Kidney (tissue), 14 donors: Measurements from ENCODE around the gene MARCHF2. TPM values are rescaled to one million over a fixed set of nuclear protein-coding genes. Genes with fewer than 3 reads are reported as not detected.
"Not testable (repeated sequence)": the region's sequence is repeated elsewhere in the genome, so short reads cannot be mapped to it uniquely, and the experiment has no call there.

Source experiments
- DNase-seq, 5 donors: peaks; one replicate each; pipeline ENCODE4 v3.0.0-alpha.2; 2013 to 2020
- FAIRE-seq: peaks from 2 replicates; lab custom pipeline; 2012; peaks lifted over from hg19 to GRCh38; lab: Jason Lieb, UNC
- H3K27ac ChIP-seq, 2 donors: one replicate each; pipeline ENCODE4 v1.7.0; 2013; ENCODE audit warnings: low read depth in 2 of 2, low read length in 2 of 2, inconsistent platforms in 1 of 2
- H3K27me3 ChIP-seq: one replicate; pipeline ENCODE4 v1.7.1; 2013; ENCODE audit warnings: low read length, inconsistent platforms; ENCODE audit not compliant: control insufficient read depth, insufficient read depth
- H3K36me3 ChIP-seq, 3 donors: one replicate each; pipeline versions ENCODE4 v1.7.0 to v1.7.1; 2013; ENCODE audit warnings: low read length in 3 of 3, control low read depth in 1 of 3, inconsistent platforms in 1 of 3; ENCODE audit not compliant: insufficient read depth in 3 of 3, control insufficient read depth in 2 of 3
- H3K4me1 ChIP-seq, 3 donors: one replicate each; pipeline versions ENCODE4 v1.7.0 to v1.7.1; 2013; ENCODE audit warnings: low read length in 3 of 3, inconsistent platforms in 1 of 3, low read depth in 1 of 3; ENCODE audit not compliant: control insufficient read depth in 2 of 3, insufficient read depth in 2 of 3
- H3K4me3 ChIP-seq, 3 donors: one replicate each; pipeline versions ENCODE4 v1.7.0 to v1.8.1; 2013; ENCODE audit warnings: low read length in 3 of 3, control low read depth in 1 of 3, inconsistent platforms in 1 of 3
- H3K9ac ChIP-seq, 3 donors: one replicate each; pipeline versions ENCODE4 v1.7.0 to v1.7.1; 2013; ENCODE audit warnings: low read length in 3 of 3, control low read depth in 1 of 3, inconsistent platforms in 1 of 3
- H3K9me3 ChIP-seq, 3 donors: one replicate each; pipeline versions ENCODE4 v1.7.0 to v1.7.1; 2013; ENCODE audit warnings: low read length in 3 of 3, control low read depth in 1 of 3, inconsistent platforms in 1 of 3; ENCODE audit not compliant: control insufficient read depth in 2 of 3, insufficient read depth in 1 of 3
- intact Hi-C: fragments of 100-400 bp; cut with DNase I; formaldehyde crosslinking; loops from one replicate; pipeline ENCODE4 v1.11.1; 2022
- polyA plus RNA-seq: library from polyadenylated mRNA; stranded (reverse); fragments of 350-450 nt; fragmentation: Illumina TruSeq; extraction: RNeasy Lipid Tissue Mini Kit (QIAGEN cat#74804); gene quantifications from one replicate; pipeline ENCODE4 v1.2.3, GENCODE V29; 2014; ENCODE audit warnings: low read depth, low replicate concordance; ENCODE audit not compliant: insufficient read depth
- total RNA-seq: library from RNA; stranded (reverse); fragmentation: NEBNext Ultra II Directional; extraction: Animal tissue kit (Norgen Biotek cat#: 25700); gene quantifications from one replicate; pipeline ENCODE4 v1.2.1, GENCODE V29; 2021
- TF ChIP-seq, protein P1 (sequence below): IDR thresholded peaks from 3 replicates; pipeline ENCODE4 v1.5.1; 2012; ENCODE audit warnings: mild to moderate bottlenecking, moderate library complexity, borderline replicate concordance; ENCODE audit not compliant: insufficient read depth; ENCODE audit errors: extremely low read depth
- donor health status: control.
- donor health status: control.
- donor health status: control.
- donor health status: control.
- donor health status: control.
- donor health status: DM: yes; HTN: yes; CAD: no.
- donor health status: Normal renal cell carcinoma (clear cell type).

The MARCHF2 gene
- total and polyA plus RNA-seq, 2 donors from 2014 or later, result 46.5 to 48.4 TPM

GRCh38 chr19:8416796-8417195, 3.7 kb downstream of the MARCHF2 start:
- intact Hi-C loops, result loop anchor here (10.0 kb wide), 1 partner anchor 88 kb away; the partner anchor contains the start of gene PRAM1
- Histone ChIP-seq H3K36me3 (no peaks in the 10 kb centered on the region), H3K27me3 (no peaks in the 10 kb centered on the region), H3K9me3 (no peaks in the 10 kb centered on the region), H3K27ac (no peak overlapping the region), H3K4me1 (peaks cover 0 to 6% (median 0%) of the 10 kb centered on the region in 3 donors), H3K9ac (no peak overlapping the region), H3K4me3 (no peak overlapping the region)
- no peak for FAIRE-seq
- DNase-seq, result no peak
- TF ChIP-seq, protein P1, sequence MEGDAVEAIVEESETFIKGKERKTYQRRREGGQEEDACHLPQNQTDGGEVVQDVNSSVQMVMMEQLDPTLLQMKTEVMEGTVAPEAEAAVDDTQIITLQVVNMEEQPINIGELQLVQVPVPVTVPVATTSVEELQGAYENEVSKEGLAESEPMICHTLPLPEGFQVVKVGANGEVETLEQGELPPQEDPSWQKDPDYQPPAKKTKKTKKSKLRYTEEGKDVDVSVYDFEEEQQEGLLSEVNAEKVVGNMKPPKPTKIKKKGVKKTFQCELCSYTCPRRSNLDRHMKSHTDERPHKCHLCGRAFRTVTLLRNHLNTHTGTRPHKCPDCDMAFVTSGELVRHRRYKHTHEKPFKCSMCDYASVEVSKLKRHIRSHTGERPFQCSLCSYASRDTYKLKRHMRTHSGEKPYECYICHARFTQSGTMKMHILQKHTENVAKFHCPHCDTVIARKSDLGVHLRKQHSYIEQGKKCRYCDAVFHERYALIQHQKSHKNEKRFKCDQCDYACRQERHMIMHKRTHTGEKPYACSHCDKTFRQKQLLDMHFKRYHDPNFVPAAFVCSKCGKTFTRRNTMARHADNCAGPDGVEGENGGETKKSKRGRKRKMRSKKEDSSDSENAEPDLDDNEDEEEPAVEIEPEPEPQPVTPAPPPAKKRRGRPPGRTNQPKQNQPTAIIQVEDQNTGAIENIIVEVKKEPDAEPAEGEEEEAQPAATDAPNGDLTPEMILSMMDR, result no peak

DNA sequence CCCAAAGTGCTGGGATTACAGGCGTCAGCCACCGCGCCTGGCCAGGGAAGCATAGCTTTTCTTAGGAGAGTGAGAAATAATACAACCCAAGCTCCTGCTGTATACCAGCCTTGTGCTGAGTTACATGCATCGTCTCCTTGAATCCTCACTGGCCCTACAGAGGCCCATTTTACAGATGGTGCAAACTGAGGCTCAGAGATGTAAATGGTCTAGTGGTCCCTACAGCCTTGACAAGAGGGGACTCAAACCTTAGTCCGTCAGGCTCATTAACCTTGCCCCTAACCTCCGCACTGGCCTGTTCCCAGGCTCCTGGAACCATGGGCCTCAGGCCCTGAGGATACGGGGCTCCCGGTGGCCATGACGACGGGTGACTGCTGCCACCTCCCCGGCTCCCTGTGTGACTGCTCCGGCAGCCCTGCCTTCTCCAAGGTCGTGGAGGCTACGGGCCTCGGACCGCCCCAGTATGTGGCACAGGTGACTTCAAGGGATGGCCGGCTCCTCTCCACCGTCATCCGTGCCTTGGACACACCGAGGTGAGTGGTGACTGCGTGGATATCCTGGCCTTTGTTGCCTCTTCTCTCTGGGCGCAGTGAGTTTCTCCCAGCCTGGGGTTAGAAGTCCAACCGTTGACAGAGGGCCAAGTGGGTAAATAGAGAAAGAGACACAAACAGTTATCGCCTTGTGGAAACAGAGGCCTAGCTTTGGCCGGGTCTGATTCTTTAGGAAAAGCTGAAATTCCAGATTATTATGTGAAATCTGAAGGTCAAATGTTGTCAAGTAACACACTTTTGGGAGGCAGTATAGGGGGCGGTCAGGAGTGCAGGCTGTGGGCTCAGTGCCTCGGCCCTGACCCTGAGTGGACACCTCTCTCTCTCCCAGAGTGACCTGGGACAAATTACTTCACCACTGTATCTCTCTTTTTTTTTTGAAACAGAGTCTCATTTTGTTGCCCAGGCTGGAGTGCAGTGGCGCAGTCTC, 8.7 kb downstream of the MARCHF2 start:
- intact Hi-C loops, result no loop called here
- no peak for FAIRE-seq
- peaks cover 0 to 2% (median 0%) of the 10 kb centered on the region in 3 donors for H3K4me1 ChIP-seq
- no peaks in the 10 kb centered on the region for H3K36me3 ChIP-seq
- H3K27ac ChIP-seq, result no peak overlapping the region
- H3K27me3 ChIP-seq, result no peaks in the 10 kb centered on the region
- TF ChIP-seq, protein P1, result no peak
- no peaks in the 10 kb centered on the region for H3K9me3 ChIP-seq
- DNase-seq, result no peak
- H3K9ac ChIP-seq, result no peak overlapping the region
- H3K4me3 ChIP-seq, result no peak overlapping the region

GRCh38 chr19:8423817-8424223, 10.7 kb downstream of the MARCHF2 start:
- intact Hi-C loops, result no loop called here
- no peak overlapping the region for H3K4me3 ChIP-seq
- FAIRE-seq, result peak; percentile 86

DNA sequence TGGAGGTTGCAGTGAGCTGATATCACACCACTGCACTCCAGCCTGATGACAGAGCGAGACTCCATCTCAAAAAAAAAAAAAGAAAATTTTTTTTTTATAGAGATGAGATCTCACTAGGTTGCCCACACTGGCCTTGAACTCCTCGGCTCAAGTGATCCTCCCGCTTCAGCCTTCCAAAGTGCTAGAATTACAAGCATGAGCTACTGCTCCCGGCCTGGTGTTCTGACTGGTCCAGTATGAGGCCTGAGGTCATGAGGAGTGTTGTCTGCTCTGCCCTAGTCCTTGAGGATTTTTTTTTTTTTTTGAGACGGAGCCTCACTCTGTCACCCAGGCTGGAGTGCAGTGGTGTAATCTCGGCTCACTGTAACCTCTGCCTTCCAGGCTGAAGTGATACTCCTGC, 12.2 kb downstream of the MARCHF2 start:
- H3K4me1 ChIP-seq, H3K27me3 ChIP-seq, DNase-seq, intact Hi-C loops, H3K9ac ChIP-seq, H3K9me3 ChIP-seq, H3K27ac ChIP-seq, FAIRE-seq, H3K4me3 ChIP-seq, H3K36me3 ChIP-seq: not testable (repeated sequence)

More at GRCh38 chr19:8423817-8424223, 10.7 kb downstream of the MARCHF2 start:
- H3K27me3 ChIP-seq, result no peaks in the 10 kb centered on the region
- H3K4me1 ChIP-seq, result peaks cover 0 to 2% (median 0%) of the 10 kb centered on the region in 3 donors
- H3K9ac ChIP-seq, result peak overlapping the region in 1 of 3 donors; percentile 34
- H3K27ac ChIP-seq, result peak overlapping the region; percentile 87 to 93
- no peaks in the 10 kb centered on the region for H3K9me3 ChIP-seq
- TF ChIP-seq, protein P1, result no peak
- DNase-seq, result peak in 3 of 5 donors; percentile 61 to 96 (median 71)
- no peaks in the 10 kb centered on the region for H3K36me3 ChIP-seq
